ENCODE results near the gene GNG8.
A peak's percentile ranks its signal among the peaks of the same experiment; 100 is the strongest.
"Not testable (repeated sequence)": the region's sequence is repeated elsewhere in the genome, so short reads cannot be mapped to it uniquely, and the experiment has no call there.

Gene GNG8

DNA sequence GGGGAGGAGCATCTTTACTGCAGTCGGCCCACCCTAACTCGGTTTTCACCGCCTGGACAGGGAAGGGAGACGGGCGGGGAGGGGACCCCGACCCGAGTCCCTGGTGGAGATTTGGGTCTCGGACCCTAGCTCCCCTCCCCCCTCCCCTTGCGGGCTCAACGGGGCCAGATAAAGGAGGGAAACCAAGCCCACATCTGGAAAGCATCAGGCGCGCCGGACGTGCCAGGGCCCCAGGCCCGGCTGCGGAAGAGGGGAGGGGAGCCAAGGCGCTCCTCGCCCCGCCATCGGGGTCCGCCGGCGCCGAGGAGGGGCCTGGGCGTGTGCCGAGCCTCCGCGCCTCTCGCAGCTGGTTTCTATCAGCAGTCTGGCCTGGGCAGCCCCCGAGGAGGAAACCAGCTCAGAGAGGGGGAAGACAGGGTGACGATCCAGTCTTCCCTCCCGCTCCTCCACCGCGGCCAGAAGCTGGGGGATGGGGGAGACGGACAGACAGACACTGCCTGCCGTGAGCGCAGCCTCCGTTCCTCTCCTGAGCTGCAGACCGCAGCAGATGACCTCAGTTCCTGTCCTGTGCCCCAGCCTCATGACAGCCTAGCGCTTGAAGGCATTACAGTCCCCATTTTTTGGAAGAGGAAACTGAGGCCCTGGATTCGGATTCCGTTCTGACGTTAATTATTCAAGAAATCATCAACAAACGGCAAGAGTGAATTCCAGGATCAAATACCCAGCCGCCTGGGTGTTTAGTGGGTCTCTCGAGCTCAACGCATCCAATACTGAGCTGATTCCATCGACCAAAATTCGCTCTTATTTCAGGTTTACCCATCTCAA is 3.6 kb upstream of the GNG8 start:
- Histone ChIP-seq H3K36me3 (ENCODE audit: control insufficient read depth, low read depth, low read length) (no peaks in the 10 kb centered on the region), H3K9me3 (ENCODE audit: control insufficient read depth, low read depth, low read length) (no peaks in the 10 kb centered on the region), H3K27ac (ENCODE audit: low read length) (no peak overlapping the region), H3K4me3 (ENCODE audit: low read length) (peak overlapping the region; percentile 56), H3K27me3 (ENCODE audit: control insufficient read depth, insufficient read depth, low read length) (peaks cover 62% of the 10 kb centered on the region), H3K9ac (ENCODE audit: low read length) (no peak overlapping the region), H3K4me1 (ENCODE audit: control insufficient read depth, low read depth, low read length) (no peaks in the 10 kb centered on the region)

DNA sequence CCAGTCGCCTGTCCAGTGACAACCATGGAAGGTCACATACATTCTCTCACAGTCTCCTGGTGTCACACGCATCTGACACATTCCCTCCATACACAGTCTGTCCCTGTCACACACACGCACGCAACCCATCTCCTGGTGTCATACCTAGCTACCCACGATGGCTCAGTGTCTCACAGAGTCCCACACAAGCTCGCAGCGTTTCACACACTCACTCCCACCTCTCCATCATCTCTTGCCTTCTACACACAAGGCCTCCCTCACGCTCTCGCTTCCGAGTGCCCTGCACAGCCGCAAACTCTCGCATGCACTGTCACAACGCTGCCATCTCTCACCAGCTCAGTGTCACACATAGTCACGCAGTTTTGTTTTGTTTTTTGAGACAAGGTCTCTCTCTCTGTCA is 1.2 kb upstream of the GNG8 start:
- H3K27me3 ChIP-seq (ENCODE audit: control insufficient read depth, insufficient read depth, low read length): peaks cover 77% of the 10 kb centered on the region
- no peaks in the 10 kb centered on the region for H3K9me3 ChIP-seq (ENCODE audit: control insufficient read depth, low read depth, low read length)
- H3K4me3 ChIP-seq (ENCODE audit: low read length): no peak overlapping the region
- H3K27ac ChIP-seq (ENCODE audit: low read length): no peak overlapping the region
- no peaks in the 10 kb centered on the region for H3K36me3 ChIP-seq (ENCODE audit: control insufficient read depth, low read depth, low read length)
- no peak overlapping the region for H3K9ac ChIP-seq (ENCODE audit: low read length)
- no peaks in the 10 kb centered on the region for H3K4me1 ChIP-seq (ENCODE audit: control insufficient read depth, low read depth, low read length)

DNA sequence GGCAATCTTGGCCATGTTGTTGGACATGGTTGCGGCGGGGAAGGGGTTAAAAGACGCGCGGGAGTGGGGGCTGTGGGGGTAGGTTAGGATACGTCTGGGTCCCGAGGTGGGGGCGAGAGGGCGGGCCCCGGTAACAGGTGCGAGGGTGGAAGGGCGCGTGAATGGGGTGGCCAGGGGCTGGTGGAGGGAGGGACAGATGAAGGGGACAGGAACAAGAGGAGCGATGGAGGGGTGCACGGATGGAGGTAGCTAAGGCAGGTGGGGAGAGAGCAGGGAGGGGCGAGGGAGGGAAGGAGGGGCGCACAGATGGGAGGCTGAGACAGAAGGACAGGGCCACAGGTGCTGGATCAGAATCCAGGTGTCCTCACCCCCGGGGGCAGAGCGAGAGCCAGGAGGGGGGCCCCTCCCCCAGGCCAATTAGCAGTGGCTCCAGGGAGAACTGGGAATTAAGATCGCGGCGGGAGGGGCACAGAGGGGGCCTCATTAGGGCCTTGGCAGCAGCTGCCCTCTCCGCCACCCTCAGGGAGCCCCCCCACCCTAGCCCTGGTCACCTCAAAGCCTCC is 1.3 kb downstream of the GNG8 start:
- peak overlapping the region; percentile 70 for H3K4me3 ChIP-seq (ENCODE audit: low read length)
- no peak overlapping the region for H3K27ac ChIP-seq (ENCODE audit: low read length)
- no peak overlapping the region for H3K9ac ChIP-seq (ENCODE audit: low read length)
- H3K9me3 ChIP-seq (ENCODE audit: control insufficient read depth, low read depth, low read length): no peaks in the 10 kb centered on the region
- no peaks in the 10 kb centered on the region for H3K36me3 ChIP-seq (ENCODE audit: control insufficient read depth, low read depth, low read length)
- peaks cover 12% of the 10 kb centered on the region for H3K4me1 ChIP-seq (ENCODE audit: control insufficient read depth, low read depth, low read length)
- H3K27me3 ChIP-seq (ENCODE audit: control insufficient read depth, insufficient read depth, low read length): peaks cover 57% of the 10 kb centered on the region

DNA sequence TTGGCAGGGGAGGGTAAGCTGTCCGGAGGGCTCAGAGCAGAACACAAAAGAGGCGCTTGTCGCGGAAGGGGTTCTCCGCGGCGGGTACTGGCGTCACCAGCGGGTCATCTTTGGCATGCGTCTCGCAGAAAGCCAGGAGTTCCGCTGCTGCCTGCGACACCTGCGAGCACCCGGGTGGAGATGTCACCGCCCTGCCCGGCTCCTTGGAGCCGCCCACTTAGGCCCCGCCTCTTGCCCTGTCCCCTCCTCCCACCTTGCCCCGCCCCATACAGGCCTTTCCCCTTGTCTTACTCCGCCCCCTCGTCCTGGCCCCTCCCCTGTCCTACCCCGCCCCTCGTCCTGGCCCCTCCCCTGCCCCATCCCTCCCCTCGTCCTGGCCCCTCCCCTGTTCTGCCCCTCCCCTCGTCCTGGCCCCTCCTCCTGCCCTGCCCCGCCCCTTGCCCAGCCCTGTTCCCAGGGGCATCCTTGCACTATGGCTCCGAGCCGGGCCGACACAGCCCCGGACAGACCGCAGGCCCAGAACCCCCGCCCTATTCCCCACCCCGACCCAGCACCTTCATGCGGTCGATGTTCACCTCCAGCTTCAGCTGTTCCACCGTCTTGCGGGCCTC is 1.9 kb downstream of the GNG8 start:
- Histone ChIP-seq H3K9me3 (ENCODE audit: control insufficient read depth, low read depth, low read length) (no peaks in the 10 kb centered on the region), H3K27ac (ENCODE audit: low read length) (no peak overlapping the region), H3K4me1 (ENCODE audit: control insufficient read depth, low read depth, low read length) (peaks cover 12% of the 10 kb centered on the region), H3K36me3 (ENCODE audit: control insufficient read depth, low read depth, low read length) (no peaks in the 10 kb centered on the region), H3K27me3 (ENCODE audit: control insufficient read depth, insufficient read depth, low read length) (peaks cover 56% of the 10 kb centered on the region), H3K9ac (ENCODE audit: low read length) (no peak overlapping the region), H3K4me3 (ENCODE audit: low read length) (peak overlapping the region; percentile 70)

DNA sequence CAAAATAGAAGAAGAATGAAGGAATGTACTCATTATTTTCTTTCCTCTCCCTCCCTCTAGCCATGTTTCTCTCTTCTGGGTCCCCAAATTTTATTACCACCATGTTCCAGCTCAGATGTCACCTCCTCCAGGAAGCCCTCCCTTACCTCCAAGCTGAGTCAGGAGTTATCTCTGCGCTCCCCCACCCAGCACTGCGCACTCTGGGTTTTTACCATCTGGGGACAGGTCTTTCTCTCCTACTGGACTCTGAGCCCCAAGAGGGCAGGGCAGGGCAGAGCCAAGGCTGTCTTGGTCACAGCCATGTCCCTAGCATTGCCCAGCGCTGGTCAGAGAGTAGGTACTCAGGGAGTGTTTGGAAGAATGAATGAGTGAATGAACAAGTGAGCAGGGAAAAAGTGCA is 2.9 kb downstream of the GNG8 start:
- Histone ChIP-seq H3K36me3 (ENCODE audit: control insufficient read depth, low read depth, low read length) (no peaks in the 10 kb centered on the region), H3K4me1 (ENCODE audit: control insufficient read depth, low read depth, low read length) (peaks cover 12% of the 10 kb centered on the region), H3K9ac (ENCODE audit: low read length) (no peak overlapping the region), H3K9me3 (ENCODE audit: control insufficient read depth, low read depth, low read length) (no peaks in the 10 kb centered on the region), H3K27ac (ENCODE audit: low read length) (no peak overlapping the region), H3K27me3 (ENCODE audit: control insufficient read depth, insufficient read depth, low read length) (peaks cover 52% of the 10 kb centered on the region), H3K4me3 (ENCODE audit: low read length) (no peak overlapping the region)

DNA sequence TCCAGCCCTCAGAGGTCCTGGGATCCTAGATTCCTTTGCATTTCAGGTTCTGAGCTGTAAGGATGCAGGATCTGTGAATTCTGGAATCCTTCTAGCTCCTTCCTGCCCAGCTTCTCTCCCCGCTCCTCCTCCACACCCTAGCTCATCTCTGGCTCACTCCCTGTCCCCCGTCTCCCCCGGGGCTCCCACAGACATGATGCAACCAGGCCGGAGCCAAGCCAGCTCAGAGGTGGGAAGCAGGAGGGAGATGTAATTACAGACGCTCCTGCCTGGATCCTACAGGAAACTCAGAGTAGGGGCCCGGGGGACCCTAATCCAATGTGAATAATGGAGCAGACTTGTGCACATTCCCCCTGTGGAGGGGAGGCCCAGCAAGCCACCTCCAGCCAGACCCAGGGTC is 4.5 kb downstream of the GNG8 start:
- H3K4me3 ChIP-seq (ENCODE audit: low read length): no peak overlapping the region
- H3K27ac ChIP-seq (ENCODE audit: low read length): no peak overlapping the region
- no peaks in the 10 kb centered on the region for H3K36me3 ChIP-seq (ENCODE audit: control insufficient read depth, low read depth, low read length)
- peaks cover 12% of the 10 kb centered on the region for H3K4me1 ChIP-seq (ENCODE audit: control insufficient read depth, low read depth, low read length)
- no peak overlapping the region for H3K9ac ChIP-seq (ENCODE audit: low read length)
- peaks cover 35% of the 10 kb centered on the region for H3K27me3 ChIP-seq (ENCODE audit: control insufficient read depth, insufficient read depth, low read length)
- H3K9me3 ChIP-seq (ENCODE audit: control insufficient read depth, low read depth, low read length): no peaks in the 10 kb centered on the region

DNA sequence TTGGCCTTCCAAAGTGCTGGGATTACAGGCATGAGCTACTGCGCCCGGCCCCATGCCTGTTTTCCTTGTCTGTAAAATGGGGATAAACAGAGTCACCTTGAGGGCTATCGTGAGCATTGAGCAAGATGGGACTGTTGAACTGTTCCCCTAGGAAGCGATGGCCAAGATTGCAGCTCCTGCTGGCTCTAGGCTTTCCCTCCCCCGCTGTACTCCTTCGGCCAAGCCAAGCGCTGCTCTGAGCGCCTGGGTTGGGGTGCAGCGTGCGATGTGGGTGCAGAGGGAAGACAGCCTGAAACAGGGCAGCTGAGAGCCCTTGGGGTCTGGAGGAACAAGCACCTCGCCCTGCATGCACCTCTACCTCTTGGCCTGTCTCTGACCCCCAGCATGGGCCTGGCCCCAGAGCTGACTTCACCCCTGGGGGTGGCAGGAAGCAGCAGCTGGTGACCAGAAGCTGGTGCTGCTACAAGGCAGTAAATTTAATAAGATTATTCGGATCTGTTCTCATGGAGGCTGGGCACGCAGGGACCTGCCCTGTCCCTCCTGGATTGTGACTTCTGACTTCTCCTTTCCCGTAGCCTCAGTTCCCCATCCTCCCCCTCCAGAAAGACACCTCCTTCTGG is 5.3 kb downstream of the GNG8 start:
- Histone ChIP-seq H3K4me1 (ENCODE audit: control insufficient read depth, low read depth, low read length) (peaks cover 12% of the 10 kb centered on the region), H3K4me3 (ENCODE audit: low read length) (no peak overlapping the region), H3K36me3 (ENCODE audit: control insufficient read depth, low read depth, low read length) (no peaks in the 10 kb centered on the region), H3K9me3 (ENCODE audit: control insufficient read depth, low read depth, low read length) (no peaks in the 10 kb centered on the region), H3K9ac (ENCODE audit: low read length) (no peak overlapping the region), H3K27me3 (ENCODE audit: control insufficient read depth, insufficient read depth, low read length) (peaks cover 27% of the 10 kb centered on the region), H3K27ac (ENCODE audit: low read length) (no peak overlapping the region)

DNA sequence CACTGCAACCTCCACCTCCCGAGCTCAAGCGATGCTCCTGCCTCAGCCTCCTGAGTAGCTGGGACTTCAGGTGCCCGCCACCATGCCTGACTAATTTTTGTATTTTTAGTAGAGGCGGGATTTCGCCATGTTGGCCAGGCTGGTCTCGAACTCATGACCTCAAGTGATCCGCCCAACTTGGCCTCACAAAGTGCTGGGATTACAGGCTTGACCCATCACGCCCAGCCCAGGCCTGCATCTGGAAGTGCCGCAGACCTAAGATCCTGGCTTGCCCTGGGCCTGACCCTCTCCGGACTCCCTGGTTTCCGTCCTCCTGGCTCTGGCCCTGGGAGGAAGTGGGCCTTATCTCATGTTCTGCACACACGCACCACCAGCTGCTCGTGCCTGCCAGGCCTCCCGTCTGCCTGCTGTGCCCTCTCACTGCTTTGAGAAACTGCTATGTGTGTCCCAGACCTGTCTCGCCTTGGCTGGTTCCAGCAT is 6.4 kb downstream of the GNG8 start:
- Histone ChIP-seq H3K9me3 (ENCODE audit: control insufficient read depth, low read depth, low read length) (no peaks in the 10 kb centered on the region), H3K4me3 (ENCODE audit: low read length) (no peak overlapping the region), H3K27ac (ENCODE audit: low read length) (no peak overlapping the region), H3K9ac (ENCODE audit: low read length) (no peak overlapping the region), H3K4me1 (ENCODE audit: control insufficient read depth, low read depth, low read length) (peaks cover 12% of the 10 kb centered on the region), H3K27me3 (ENCODE audit: control insufficient read depth, insufficient read depth, low read length) (peaks cover 18% of the 10 kb centered on the region), H3K36me3 (ENCODE audit: control insufficient read depth, low read depth, low read length) (no peaks in the 10 kb centered on the region)

DNA sequence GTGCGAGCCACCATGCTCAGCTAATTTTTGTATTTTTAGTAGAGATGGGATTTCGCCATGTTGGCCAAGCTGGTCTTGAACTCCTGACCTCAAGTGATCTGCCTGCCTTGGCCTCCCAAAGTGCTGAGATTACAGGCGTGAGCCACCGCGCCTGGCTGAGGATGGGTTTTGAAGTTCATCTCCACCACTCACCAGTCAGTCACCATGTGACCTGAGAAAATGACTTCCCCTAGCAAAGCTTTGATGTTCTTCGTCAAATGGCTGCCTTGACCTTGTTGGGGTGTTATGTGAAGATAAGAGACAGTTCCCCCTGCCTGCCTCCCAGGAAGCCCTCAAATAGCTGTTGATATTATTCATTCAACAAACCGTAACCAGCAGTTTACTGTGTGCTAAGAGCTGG is 7.0 kb downstream of the GNG8 start:
- peaks cover 16% of the 10 kb centered on the region for H3K27me3 ChIP-seq (ENCODE audit: control insufficient read depth, insufficient read depth, low read length)
- H3K36me3 ChIP-seq (ENCODE audit: control insufficient read depth, low read depth, low read length); H3K27ac ChIP-seq (ENCODE audit: low read length); H3K4me3 ChIP-seq (ENCODE audit: low read length); H3K9me3 ChIP-seq (ENCODE audit: control insufficient read depth, low read depth, low read length); H3K9ac ChIP-seq (ENCODE audit: low read length): not testable (repeated sequence)
- H3K4me1 ChIP-seq (ENCODE audit: control insufficient read depth, low read depth, low read length): peaks cover 12% of the 10 kb centered on the region

DNA sequence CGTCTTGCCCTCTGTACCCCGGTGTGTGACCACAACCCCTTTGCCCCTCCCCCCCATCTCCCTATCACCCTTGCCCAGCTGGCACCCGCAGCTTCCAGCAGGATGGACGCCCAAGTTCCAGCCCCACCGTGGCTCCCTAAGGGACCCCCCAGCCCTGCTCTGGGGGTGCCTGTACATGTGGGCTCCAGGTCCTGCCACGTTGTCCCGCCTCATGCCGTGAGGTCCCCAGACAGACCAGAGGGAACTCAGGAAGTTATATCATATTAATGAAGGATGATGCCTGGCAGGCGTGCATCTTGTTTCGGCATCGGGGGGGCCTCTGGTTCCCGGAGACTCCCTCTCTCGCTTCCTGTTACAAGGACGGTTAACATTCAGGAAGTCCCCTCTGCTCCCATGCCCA is 9.6 kb downstream of the GNG8 start:
- H3K9me3 ChIP-seq (ENCODE audit: control insufficient read depth, low read depth, low read length): no peaks in the 10 kb centered on the region
- H3K27me3 ChIP-seq (ENCODE audit: control insufficient read depth, insufficient read depth, low read length): peaks cover 3% of the 10 kb centered on the region
- H3K4me1 ChIP-seq (ENCODE audit: control insufficient read depth, low read depth, low read length): peaks cover 10% of the 10 kb centered on the region
- no peaks in the 10 kb centered on the region for H3K36me3 ChIP-seq (ENCODE audit: control insufficient read depth, low read depth, low read length)
- no peak overlapping the region for H3K9ac ChIP-seq (ENCODE audit: low read length)
- no peak overlapping the region for H3K27ac ChIP-seq (ENCODE audit: low read length)
- no peak overlapping the region for H3K4me3 ChIP-seq (ENCODE audit: low read length)

DNA sequence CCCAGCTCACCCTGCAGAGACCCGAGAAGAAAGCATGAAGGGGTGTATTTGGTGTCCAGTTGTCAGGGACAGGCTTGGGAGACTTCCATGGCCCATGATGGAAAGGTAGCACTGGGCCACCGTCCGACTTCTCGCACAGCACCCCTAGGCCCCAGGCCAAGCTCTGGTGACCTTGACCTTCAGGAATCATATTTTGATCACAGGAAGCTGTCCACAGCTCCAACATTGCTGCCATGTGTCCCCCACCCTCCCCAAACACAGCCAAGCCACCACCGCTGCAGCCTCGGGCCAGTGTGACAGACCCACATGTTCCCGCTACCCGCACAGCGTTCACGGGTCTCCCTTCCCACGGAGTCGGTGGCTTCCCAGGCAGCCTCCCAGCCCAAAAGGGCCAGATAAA is 10.3 kb downstream of the GNG8 start:
- Histone ChIP-seq H3K27me3 (ENCODE audit: control insufficient read depth, insufficient read depth, low read length) (no peaks in the 10 kb centered on the region), H3K36me3 (ENCODE audit: control insufficient read depth, low read depth, low read length) (no peaks in the 10 kb centered on the region), H3K9me3 (ENCODE audit: control insufficient read depth, low read depth, low read length) (no peaks in the 10 kb centered on the region), H3K4me3 (ENCODE audit: low read length) (no peak overlapping the region), H3K9ac (ENCODE audit: low read length) (no peak overlapping the region), H3K4me1 (ENCODE audit: control insufficient read depth, low read depth, low read length) (peaks cover 3% of the 10 kb centered on the region), H3K27ac (ENCODE audit: low read length) (no peak overlapping the region)
